ENCODE results near the gene PTGDS.
A peak's percentile ranks its signal among the peaks of the same experiment; 100 is the strongest.

The PTGDS gene

GRCh38 chr9:137020771-137021567 is 43.7 kb downstream of the PTGDS start:
- DNase-seq: no peak

GRCh38 chr9:137021568-137021978 is 44.3 kb downstream of the PTGDS start:
- no peak for DNase-seq

- peak in 51 of 56 donors; percentile 30 to 98 (median 82) for DNase-seq
Observed at GRCh38 chr9:137021979-137022661, 44.8 kb downstream of the PTGDS start.

GRCh38 chr9:137022662-137023008 is 45.3 kb downstream of the PTGDS start:
- DNase-seq: peak in 3 of 56 donors; percentile 46 to 60 (median 47)

- DNase-seq: peak in 4 of 56 donors; percentile 22 to 65 (median 46)
Observed at GRCh38 chr9:137023157-137023556, 45.9 kb downstream of the PTGDS start.

- DNase-seq: peak in 31 of 56 donors; percentile 13 to 78 (median 54)
Observed at GRCh38 chr9:137023583-137023991, 46.3 kb downstream of the PTGDS start.

GRCh38 chr9:137025517-137025966 is 48.2 kb downstream of the PTGDS start:
- peak in 55 of 56 donors; percentile 64 to 100 (median 96) for DNase-seq

GRCh38 chr9:137026384-137026783 is 49.1 kb downstream of the PTGDS start:
- peak in 3 of 56 donors; percentile 25 to 46 (median 44) for DNase-seq

GRCh38 chr9:137026828-137027227 is 49.5 kb downstream of the PTGDS start:
- DNase-seq: peak in 10 of 56 donors; percentile 23 to 61 (median 38)

- peak in 9 of 56 donors; percentile 29 to 73 (median 53) for DNase-seq
Observed at GRCh38 chr9:137027369-137028262, 50.3 kb downstream of the PTGDS start, which contains the start of gene ABCA2. Gene ABCA2 (minus strand): TSS chr9:137028237. CDS start chr9:137028140, 97 bp downstream.

GRCh38 chr9:137028263-137029057 is 51.2 kb downstream of the PTGDS start:
- peak in 39 of 56 donors; percentile 19 to 80 (median 56) for DNase-seq

GRCh38 chr9:137029058-137029936 is 52.0 kb downstream of the PTGDS start:
- DNase-seq: peak in 50 of 56 donors; percentile 20 to 85 (median 60)

- DNase-seq: no peak
Observed at GRCh38 chr9:137030006-137030405, 52.7 kb downstream of the PTGDS start.

GRCh38 chr9:137030538-137031527 is 53.5 kb downstream of the PTGDS start:
- peak in 2 of 56 donors; percentile 12 to 35 for DNase-seq

All from amygdala (tissue), 56 donors.